NK-92 (cell line): Measurements from ENCODE around the gene ZNRF2.

ENCODE experiments used
- DNase-seq: peaks from one replicate; lab custom pipeline; 2025; ENCODE audit not compliant: unreplicated experiment; lab: John Stamatoyannopoulos, UW

ZNRF2 gene

DNA sequence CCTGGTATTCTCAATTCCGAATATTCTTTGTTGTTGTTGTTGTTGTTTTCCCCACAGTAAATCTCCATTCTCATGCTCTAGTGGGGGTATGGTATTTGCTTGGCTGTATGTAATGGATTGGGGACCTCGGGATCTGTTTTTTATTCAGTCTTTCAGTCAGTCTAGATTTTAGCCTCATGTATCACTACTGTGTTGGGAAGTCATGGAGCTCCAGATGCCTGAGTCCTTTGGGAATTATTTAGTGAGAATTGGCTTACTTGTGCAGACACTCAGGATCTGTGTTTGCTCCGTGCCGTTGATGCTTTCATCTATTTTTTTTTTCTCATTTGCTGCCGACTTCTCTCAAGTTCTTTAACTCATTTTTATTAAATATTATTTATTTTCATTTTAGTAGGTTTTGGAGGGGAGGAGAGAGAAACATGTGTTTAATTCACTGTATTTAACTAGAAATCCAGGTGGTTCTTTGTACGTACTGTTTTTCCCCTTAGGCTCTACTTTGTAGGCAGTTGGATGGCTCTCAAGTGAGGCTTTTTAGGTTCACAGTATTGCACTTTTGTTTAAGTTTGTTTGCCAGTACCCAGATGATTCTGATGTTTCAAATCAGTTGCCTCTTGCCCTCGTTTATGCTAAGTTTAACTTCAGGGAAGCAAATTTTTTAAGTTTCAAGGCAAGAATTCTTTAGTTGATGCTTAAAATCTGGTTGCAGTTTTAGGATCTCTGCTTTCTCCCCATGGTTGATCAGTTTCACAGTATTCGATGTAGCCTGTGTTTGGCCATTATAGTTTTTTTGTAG lies 36.9 kb downstream of the ZNRF2 start:
- DNase-seq: no peak

GRCh38 chr7:30321882-30322192 lies 37.4 kb downstream of the ZNRF2 start:
- no peak for DNase-seq

DNA sequence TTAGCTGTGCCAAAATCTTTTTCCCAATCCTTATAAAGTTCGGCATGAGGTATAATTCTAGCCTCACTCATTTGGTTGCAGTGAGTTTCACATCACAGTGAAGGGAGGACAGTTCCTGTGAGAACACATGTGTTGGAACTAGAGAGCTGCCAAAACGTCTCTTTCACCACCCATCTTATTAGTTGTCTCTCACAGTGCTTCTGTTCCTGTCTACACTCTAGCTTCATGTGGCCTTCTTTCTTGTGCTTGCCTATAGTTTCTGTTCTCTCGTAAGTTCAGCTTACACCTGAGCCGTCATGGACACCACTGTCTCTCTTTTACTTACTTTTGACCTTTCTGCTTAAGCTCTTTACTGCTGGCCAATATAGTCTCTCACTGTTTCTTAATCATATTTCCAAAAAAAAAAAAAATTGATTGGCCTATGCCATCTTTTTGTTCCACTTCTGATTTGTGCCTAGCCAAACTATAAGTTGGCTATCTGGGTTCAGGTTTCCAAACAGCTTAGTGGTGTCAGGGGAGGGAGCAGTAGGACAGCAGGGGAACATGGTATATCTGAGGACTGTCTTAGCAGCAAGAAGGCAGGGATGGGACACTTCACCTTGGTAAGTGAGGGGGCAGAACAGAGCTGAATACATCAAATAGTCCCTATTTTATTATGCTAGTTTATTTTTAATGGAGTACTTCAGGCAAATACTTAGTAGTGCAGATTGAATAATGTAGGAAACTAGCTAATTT lies 38.0 kb downstream of the ZNRF2 start:
- DNase-seq: no peak

- no peak for DNase-seq
These were observed 38.6 kb downstream of the ZNRF2 start for GRCh38 chr7:30323006-30323355.

DNA sequence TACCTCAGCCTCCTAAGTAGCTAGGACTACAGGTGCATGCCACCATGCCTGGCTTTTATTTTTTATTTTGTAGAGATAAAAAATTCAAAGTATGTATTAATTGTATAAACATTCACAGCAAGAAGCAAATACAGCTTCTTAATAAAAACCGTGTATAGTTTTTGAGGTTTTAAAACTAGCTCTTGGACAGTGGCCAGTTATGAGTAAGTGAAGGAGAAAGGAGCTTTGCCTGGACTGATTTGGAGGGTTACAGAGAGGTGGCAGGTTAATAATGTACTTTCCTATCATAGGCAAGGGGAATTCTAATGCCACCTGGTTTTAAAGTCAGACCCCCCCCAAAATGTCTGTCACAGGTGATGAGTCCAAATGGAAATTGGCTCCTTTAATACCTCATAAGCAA lies 43.4 kb downstream of the ZNRF2 start:
- DNase-seq: no peak

- DNase-seq: no peak
These were observed 44.0 kb downstream of the ZNRF2 start for GRCh38 chr7:30328381-30328780.

GRCh38 chr7:30329716-30330115 lies 45.3 kb downstream of the ZNRF2 start:
- no peak for DNase-seq

GRCh38 chr7:30330134-30331111 lies 46.0 kb downstream of the ZNRF2 start:
- DNase-seq: no peak

DNA sequence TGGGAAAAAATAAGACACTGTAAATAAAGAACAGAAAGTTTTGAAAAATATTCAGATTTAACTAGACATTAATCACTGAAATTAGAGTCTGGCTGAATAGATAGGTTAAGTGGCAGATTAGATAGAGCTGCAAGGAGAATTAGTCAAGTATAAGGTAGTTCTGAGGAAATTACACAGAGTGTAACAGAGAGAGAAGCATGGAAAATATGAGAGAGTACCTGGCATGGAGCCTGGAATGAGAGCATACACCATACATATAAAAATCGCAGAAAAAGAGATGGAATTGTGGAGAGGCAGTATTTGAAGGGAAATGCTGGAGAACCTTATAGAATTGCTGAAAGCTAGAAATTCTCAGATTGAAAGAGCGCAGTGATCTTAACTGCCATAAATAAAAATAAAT lies 46.9 kb downstream of the ZNRF2 start:
- DNase-seq: no peak

DNA sequence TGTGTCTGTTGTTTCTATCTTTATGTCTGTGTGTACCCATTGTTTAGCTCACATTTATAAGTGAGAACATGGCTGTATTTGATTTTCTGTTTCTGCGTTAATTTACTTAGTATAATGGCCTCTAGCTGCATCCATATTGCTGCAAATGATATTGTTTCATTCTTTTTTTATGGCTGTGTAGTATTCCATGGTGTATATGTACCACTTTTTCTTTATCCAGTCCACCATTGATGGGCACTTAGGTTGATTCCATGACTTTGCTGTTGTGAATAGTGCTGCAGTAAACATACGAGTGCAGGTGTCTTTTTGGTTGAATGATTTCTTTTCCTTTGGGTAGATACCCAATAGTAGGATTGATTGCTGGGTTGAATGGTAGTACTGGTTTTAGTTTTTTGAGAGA lies 48.2 kb downstream of the ZNRF2 start:
- DNase-seq: no peak

DNA sequence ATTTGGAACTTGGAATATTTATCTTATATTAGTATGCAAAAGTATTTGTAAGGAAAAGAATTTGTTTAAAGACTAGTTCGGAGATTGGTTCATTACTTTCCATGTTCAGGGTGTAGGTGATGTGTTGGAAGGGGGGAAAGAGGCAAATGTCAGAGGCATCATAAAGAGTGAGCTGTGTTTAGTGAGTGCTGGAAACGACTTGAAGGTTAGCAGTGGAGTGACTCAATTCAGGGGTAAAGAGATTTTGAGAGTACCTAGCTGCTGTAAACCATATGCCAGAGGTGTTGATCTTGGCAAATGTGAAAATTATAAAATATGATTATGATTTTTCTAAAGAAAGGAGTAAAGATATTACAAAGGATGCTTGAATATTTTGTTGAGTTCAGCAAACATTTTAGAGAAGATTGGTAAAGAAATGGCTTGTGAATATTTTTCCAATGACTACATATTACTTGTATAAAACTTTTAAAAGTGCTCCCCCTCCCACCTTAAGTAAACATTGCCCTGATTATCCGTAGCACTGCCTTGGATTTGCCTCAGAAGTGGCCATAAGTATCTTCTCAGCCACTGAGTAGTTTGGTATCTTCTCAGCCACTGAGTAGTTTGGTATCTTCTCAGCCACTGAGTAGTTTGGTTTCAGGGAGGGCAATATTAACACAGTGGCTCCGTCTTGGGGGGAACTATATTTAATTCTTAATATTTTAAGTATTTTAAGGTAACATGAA lies 51.5 kb downstream of the ZNRF2 start:
- no peak for DNase-seq

- no peak for DNase-seq
These were observed 60.1 kb downstream of the ZNRF2 start for GRCh38 chr7:30344513-30344912.

DNA sequence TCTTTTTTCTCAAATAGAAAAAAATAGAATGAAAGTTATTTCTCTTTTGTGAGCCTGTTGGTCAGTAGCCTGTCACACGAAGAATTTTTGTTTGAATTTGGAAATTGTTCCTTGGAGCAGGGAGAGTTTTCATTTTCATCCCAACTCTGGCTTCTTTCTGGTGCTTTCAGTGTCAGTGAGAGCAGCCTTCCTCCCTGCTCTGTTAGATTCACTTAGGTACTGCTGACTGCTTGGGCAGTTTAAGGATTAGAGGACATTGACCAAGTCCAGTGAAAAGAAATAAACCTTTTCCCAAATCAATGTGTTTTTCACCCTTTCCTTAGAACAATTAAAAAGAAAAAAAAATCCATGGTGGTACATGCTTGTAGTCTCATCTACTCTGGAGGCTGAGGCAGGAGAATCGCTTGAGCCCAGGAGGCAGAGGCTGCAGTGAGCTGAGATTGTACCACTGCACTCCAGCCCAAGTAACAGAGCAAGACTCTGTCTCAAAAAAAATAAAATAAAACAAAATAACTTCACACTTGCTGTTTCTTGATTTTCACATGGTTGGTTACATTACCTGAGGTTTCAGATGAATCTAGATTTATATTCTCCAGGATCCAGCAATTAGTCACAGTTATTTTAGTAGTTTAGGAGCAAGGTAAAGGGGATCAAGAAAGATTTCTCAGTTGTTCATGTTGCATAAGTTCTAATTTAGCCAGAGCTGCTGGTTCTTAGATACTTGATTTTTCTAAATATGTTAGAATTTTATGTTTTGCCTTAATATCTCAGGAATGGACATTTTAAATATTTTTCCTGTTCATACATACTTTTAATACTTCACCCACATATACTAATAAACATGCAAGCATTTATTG lies 63.1 kb downstream of the ZNRF2 start:
- no peak for DNase-seq

DNA sequence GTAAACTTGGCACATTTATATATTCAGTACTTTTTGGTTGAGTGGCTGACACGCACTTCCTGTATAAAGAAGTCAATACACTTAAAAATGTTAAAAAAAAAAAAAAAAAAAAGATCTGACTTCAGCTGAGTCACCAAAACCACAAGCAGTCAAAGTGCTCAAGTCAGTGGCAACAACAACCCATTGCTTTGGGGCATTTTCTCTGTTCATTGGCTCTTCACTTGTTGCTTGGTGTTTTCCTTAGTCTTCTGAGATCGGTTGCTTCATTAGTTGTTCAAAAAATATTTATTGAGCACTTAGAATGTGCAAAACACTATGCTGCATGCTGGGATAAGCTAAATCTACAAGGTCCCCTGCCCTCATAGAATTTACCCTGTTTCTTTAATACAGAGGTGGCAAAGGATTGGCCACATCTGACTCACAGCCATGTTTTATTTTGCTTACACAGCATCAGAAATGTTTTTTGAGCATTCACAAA lies 63.7 kb downstream of the ZNRF2 start:
- no peak for DNase-seq

- no peak for DNase-seq
These were observed 64.8 kb downstream of the ZNRF2 start for GRCh38 chr7:30349170-30349569.

DNA sequence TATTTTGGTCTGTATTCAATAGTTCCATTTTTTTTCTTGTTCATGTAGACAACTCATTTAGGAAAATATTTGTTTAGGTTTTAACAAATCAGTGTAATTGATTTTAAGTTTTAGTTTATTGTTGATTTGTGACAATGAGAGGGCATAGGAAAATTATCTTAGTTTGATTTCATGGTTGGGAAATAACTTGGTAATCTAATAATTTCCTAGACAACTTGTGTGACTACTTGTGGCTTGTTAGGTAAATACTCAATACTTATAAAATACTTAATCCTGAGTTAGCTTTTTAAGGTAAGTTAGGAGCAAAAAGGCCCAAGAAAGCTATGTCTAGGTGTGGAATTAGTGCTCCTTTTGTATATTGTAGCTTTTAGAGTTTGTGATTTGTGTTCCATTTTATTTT lies 65.4 kb downstream of the ZNRF2 start:
- DNase-seq: no peak

DNA sequence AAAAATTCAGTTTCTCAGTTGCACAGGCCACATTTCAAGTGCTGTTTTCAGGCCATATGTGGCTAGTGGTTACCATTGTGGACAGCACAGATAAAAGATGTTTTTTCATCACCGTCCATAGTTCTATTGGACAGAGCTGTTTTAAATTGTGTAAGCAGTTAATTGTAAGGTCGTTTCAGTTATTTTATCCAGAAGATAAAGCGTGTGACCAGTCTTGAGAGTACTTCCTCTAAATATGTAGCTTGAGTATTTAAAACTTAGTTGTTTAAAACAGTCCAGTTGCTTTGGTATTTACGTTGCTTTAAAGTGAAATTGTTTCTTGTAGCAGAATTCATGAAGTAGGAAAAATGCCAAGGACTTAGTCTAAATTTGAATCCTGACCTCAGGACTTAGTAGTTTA lies 66.9 kb downstream of the ZNRF2 start:
- DNase-seq: no peak

DNA sequence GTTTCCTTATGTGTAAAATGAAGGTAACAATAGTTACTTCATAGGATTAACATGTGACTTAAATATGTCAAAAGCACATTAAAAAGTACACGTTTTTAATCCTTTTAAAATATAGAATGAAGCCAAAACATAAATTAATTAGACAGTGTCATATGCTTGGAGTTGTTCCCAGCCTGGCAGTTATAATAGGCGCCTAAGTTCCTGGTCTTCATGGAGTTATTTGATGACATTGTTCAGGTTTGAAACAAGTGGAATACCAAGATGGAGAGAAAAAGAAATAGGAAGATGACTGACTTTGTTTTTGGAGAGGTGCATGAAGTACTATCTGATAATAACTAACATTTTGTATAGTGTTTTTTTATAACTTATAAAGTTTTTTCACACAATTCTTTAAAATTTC lies 67.3 kb downstream of the ZNRF2 start:
- DNase-seq: no peak

GRCh38 chr7:30352169-30352568 lies 67.8 kb downstream of the ZNRF2 start:
- no peak for DNase-seq

- no peak for DNase-seq
These were observed 69.1 kb downstream of the ZNRF2 start for GRCh38 chr7:30353532-30353931.
